GM19328 (cell line): Measurements from ENCODE around the gene MTLN.
"Not testable (repeated sequence)": the region's sequence is repeated elsewhere in the genome, so short reads cannot be mapped to it uniquely, and the experiment has no call there.

ENCODE experiments used
- ATAC-seq: cut with Tn5 transposase; IDR thresholded peaks from one replicate; pipeline ENCODE4 v1.9.1; 2021; ENCODE audit warnings: mild to moderate bottlenecking, moderate library complexity; ENCODE audit not compliant: unreplicated experiment

Gene MTLN

DNA sequence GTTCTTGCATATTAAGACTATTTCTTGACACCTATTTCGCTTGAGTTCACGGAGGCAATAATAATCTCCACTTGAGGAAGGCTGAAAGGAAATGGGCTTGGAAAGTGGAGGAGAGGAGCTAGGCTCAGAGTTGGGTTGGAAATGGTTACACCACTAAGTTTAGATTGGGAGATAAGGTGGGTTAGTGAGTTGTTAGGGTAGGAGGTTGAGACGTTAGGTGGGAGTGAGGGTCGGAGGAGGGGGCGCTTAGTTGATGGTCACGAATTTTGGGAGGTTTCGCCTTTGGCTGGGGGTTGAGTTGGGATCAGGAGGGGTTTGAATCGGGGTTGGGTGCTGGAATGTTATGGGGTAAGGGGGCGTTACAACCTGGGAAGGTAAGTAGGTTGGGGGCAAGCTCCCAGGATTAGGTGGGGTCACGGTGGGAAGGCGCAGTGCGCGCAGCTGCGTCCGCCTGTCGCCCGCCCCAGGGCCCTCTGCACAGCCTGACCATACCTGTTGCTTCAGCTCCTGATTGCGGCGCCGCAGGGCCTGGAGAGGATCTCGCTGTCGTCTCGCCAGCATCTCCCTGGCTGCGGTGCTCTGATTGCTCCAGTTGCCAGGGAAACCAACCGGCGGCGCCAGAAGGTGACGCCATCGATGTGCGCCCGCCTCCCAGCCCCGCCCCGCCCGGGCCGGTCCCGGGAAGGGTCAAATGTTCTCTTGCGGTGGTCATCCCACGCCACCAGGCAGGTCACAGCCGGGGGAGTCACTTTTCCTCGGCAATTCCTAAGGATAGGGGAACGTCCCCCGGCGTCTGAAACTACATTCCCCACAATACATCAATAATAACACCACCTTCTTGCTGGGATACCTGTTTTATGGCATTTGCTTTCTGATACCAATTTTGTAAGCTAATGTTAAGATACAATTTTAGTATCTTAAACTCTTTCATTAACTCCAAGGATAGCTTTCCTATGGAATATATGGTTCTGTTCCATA, 7.7 kb downstream of the MTLN start, which contains the start of gene NPHP1:
NPHP1 (minus strand) TSS at position 606 of the 978 bp plus-strand sequence; CDS start at position 561, 45 bp downstream.
- ATAC-seq: peak; percentile 89

DNA sequence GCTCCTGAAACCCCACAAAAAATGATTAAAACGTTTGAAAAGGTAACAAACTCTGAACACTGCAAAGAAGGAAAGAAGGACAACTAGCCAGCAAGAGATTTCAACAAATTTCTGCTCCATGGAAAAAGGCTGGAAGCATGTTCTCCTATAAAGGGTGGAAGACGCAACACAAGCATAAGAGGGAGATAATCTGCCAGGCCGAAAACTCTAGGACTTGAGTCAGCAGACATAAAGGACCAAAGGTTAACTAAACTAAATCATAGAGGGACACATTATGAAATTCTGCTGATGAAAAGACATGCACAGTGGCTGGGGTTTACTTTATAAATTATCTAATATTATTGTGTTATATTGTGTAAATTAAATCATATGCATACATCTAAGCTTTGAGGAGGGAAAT, 14.3 kb downstream of the MTLN start:
- no peak for ATAC-seq

DNA sequence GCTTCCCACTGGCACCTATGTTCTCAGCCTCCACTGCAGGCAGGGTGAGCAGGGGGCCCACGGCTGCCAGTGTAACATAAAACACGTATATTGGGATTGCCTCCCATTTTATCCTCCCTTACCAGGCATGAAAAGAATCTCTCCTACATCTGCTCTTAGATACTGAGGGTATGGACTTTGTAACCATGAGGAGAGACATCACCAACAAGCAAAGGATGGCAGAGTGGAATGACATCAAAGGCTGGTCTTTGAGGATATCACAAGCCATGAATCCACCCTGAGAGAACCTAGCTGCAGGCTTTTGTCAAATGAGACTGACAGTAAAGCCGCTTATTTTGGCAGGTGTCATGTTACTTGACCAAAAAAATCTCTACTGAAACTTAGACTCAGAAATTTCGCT, 14.9 kb downstream of the MTLN start:
- ATAC-seq: no peak

DNA sequence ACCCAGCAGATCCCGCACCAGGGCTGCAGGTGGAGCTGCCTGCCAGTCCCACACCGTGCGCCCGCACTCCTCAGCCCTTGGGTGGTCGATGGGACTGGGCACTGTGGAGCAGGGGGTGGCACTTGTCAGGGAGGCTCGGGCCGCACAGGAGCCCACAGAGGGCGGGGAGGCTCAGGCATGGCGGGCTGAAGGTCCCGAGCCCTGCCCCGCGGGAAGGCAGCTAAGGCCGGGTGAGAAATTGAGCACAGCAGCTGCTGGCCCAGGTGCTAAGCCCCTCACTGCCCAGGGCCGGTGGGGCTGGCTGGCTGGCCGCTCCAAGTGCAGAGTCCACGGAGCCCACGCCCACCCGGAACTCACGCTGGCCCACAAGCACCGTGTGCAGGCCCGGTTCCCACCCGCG, 22.2 kb downstream of the MTLN start:
- not testable (repeated sequence) for ATAC-seq

DNA sequence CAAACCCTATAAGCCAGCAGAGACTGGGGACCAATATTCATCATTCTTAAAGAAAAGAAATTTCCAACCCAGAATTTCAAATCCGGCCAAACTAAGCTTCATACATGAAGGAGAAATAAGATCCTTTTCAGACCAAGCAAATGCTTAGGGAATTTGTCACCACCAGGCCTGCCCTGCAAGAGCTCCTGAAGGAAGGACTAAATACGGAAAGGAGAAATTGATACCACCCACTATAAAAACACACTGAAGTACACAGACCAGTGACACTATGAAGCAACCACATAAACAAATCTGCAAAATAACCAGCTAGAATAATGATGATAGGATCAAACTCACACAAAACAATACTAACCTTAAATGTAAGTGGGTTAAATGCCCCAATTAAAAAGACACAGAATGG, 29.9 kb downstream of the MTLN start:
- ATAC-seq: no peak

DNA sequence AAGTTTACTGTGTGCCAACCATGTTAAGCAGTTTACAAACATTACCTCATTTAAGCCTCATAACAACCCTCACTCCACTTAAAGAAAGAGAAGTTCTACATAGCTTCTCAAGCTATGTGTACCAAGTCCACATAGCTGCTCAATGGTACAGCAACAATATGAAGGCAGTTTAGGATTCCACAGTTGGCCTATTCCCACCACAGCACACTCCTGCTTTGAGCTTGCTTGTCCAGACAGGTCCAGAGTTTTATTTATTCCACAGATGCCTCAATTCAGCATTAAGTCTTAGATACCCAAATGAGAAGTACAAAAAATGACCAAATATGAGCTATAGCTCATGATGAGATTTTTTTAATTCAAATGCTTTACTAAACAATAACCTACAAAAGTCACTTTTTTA, 32.3 kb downstream of the MTLN start:
- ATAC-seq: no peak

DNA sequence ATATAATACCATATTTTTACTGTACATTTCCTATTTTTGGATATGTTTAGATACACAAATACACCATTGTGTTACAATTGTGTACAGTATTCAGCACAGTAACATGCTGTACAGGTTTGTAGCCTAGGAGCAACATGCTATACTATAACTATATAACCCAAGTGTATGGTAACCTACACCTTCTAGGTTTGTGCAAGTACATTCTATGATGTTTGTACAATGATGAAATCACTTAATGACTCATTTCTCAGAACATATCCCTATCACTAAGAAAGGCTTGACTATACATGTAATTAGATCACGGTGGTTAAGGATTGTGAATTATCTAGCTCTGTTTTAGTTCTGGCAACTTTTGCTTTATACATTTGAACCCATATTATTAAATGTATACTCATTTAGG, 38.8 kb downstream of the MTLN start:
- no peak for ATAC-seq

DNA sequence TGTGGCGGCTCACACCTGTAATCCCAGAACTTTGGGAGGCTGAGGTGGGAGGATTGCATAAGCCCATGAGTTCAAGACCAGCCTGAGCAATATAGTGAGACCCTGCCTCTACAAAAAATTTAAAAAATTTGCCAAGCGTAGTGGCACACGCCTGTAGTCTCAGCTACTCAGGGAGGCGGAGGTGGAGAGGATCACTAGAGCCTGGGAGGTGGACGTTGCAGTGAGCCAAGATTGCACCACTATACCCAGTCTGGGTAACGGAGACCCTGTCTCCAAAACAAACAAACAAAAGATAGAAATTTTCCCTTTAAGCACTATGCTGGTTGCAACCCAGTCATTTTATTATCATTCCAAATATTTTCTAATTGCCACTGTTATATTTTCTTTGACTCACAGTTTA, 39.8 kb downstream of the MTLN start:
- no peak for ATAC-seq

DNA sequence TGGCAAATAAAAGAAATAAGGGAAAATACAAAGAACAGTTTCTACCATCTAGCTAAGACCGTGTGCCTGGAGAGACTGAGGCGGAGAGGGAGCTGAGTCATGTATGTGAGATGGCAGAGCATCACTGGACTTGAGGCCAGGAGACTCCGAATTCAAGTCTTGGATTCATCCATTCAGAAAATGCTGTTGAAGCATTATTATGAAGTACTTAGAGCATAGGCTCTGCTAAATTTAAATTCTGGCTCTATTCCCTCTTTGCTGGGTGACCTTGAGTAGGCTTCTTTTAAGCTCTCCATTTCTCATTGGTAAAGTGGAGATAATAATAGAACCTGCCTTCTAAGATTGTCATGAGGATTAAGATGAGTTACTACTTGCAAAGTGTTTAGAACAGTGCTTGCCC, 42.2 kb downstream of the MTLN start:
- ATAC-seq: no peak

DNA sequence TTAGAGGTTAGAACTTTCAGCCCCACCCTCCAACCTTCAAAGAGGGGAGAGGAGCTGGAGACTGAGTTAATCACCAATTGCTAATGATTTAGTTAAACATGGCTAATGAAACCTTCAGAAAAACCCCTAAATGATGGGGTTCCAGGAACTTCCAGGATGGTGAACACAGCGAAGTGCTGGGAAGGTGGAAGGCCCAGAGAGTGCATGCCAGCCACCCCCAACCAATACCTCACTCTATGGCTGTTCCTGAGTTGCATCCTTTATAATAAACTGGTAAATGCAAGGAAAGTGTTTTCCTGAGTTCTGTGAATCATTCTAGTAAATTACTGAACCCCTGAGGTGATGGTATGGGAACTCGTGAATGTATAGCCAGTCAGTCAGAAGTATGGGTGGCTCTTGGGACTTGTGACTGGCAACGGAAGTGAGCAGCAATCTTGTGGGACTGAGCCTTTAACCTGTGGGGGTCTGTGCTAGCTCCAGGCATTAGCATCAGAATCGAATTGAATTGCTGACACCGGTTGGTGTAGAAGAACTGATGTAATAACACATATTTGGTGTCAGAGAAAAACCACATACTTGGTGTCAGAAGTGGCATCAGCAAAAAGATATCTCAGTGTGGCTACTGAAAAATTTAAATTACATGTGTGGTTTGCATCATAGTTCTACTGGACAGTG, 44.9 kb downstream of the MTLN start:
- no peak for ATAC-seq

DNA sequence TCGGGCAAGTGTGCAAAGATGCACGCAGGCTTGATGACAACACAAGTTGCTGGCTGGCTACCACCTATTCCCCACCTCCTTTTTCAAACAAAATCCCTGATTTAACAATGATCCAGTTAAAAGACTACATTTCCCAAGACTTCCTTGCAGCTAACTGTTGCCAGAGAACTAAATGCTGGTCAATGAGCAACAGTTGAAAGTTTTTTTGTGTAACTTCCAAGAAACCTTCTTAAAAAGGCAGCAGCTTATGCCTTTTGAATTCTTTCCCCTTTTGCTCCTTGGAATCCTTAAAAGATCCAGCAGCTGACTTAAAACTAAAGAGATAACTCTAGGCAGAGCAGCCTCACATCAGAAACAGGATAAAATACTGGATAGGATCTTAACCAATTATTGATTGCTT, 46.1 kb downstream of the MTLN start:
- no peak for ATAC-seq
